Osteocyte (in vitro differentiated cells): ENCODE measurements around the gene ITGA1. TPM values are rescaled to one million over a fixed set of nuclear protein-coding genes. Genes with fewer than 3 reads are reported as not detected.

ENCODE experiments used
- DNase-seq: peaks from one replicate; pipeline ENCODE4 v3.0.0; 2021; ENCODE audit warnings: mixed read lengths; ENCODE audit not compliant: unreplicated experiment; ENCODE audit errors: extremely low spot score
- H3K27ac Mint-ChIP-seq: one replicate; pipeline ENCODE4 v1.8.0; 2021; ENCODE audit warnings: mild to moderate bottlenecking, mixed read lengths; ENCODE audit not compliant: unreplicated experiment
- H3K27me3 Mint-ChIP-seq: one replicate; pipeline ENCODE4 v1.8.0; 2021; ENCODE audit warnings: mixed read lengths; ENCODE audit not compliant: unreplicated experiment
- H3K36me3 Mint-ChIP-seq: one replicate; pipeline ENCODE4 v1.8.0; 2021; ENCODE audit warnings: mixed read lengths; ENCODE audit not compliant: unreplicated experiment
- H3K4me1 Mint-ChIP-seq: one replicate; pipeline ENCODE4 v1.8.0; 2021; ENCODE audit warnings: mixed read lengths; ENCODE audit not compliant: unreplicated experiment
- H3K4me3 Mint-ChIP-seq: one replicate; pipeline ENCODE4 v1.8.0; 2021; ENCODE audit warnings: mild to moderate bottlenecking, moderate library complexity, mixed read lengths; ENCODE audit not compliant: unreplicated experiment
- H3K9me3 Mint-ChIP-seq: one replicate; pipeline ENCODE4 v1.8.0; 2021; ENCODE audit warnings: mixed read lengths; ENCODE audit not compliant: unreplicated experiment
- total RNA-seq: library from RNA; stranded (reverse); gene quantifications from 2 replicates; pipeline ENCODE4 v1.2.1, GENCODE V29; 2021
- TF ChIP-seq, protein P1 (sequence below): fragments of 200-600 bp; sonication (generic); IDR thresholded peaks from 2 replicates; pipeline ENCODE4 v1.5.0; 2021; ENCODE audit warnings: antibody characterized with exemption, mild to moderate bottlenecking, moderate library complexity

The ITGA1 gene
- total RNA-seq, 1 donor from 2014 or later = 150 TPM

- Mint-ChIP-seq H3K9me3 (no peaks in the 10 kb centered on the region), H3K36me3 (peaks cover 18% of the 10 kb centered on the region), H3K4me1 (peaks cover 77% of the 10 kb centered on the region), H3K27ac (peak overlapping the region; percentile 86), H3K27me3 (no peaks in the 10 kb centered on the region), H3K4me3 (peak overlapping the region; percentile 96)
- TF ChIP-seq, protein P1, sequence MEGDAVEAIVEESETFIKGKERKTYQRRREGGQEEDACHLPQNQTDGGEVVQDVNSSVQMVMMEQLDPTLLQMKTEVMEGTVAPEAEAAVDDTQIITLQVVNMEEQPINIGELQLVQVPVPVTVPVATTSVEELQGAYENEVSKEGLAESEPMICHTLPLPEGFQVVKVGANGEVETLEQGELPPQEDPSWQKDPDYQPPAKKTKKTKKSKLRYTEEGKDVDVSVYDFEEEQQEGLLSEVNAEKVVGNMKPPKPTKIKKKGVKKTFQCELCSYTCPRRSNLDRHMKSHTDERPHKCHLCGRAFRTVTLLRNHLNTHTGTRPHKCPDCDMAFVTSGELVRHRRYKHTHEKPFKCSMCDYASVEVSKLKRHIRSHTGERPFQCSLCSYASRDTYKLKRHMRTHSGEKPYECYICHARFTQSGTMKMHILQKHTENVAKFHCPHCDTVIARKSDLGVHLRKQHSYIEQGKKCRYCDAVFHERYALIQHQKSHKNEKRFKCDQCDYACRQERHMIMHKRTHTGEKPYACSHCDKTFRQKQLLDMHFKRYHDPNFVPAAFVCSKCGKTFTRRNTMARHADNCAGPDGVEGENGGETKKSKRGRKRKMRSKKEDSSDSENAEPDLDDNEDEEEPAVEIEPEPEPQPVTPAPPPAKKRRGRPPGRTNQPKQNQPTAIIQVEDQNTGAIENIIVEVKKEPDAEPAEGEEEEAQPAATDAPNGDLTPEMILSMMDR = no peak
- DNase-seq = no peak
Measured at GRCh38 chr5:52791366-52791765, 3.6 kb downstream of the ITGA1 start.

GRCh38 chr5:52794519-52794918 lies 6.8 kb downstream of the ITGA1 start:
- Mint-ChIP-seq H3K27me3 (no peaks in the 10 kb centered on the region), H3K4me1 (peaks cover 89% of the 10 kb centered on the region), H3K27ac (no peak overlapping the region), H3K4me3 (no peak overlapping the region), H3K36me3 (peaks cover 18% of the 10 kb centered on the region), H3K9me3 (no peaks in the 10 kb centered on the region)
- TF ChIP-seq, protein P1 = no peak
- no peak for DNase-seq

- TF ChIP-seq, protein P1 = no peak
- no peak for DNase-seq
- H3K36me3 Mint-ChIP-seq = peaks cover 14% of the 10 kb centered on the region
- H3K9me3 Mint-ChIP-seq = no peaks in the 10 kb centered on the region
- no peaks in the 10 kb centered on the region for H3K27me3 Mint-ChIP-seq
- H3K4me1 Mint-ChIP-seq = peaks cover 80% of the 10 kb centered on the region
- H3K27ac Mint-ChIP-seq = no peak overlapping the region
- no peak overlapping the region for H3K4me3 Mint-ChIP-seq
Measured at GRCh38 chr5:52796031-52796430, 8.3 kb downstream of the ITGA1 start.

GRCh38 chr5:52796516-52797103 lies 8.9 kb downstream of the ITGA1 start:
- H3K27me3 Mint-ChIP-seq = no peaks in the 10 kb centered on the region
- no peak overlapping the region for H3K4me3 Mint-ChIP-seq
- TF ChIP-seq, protein P1 = no peak
- peaks cover 79% of the 10 kb centered on the region for H3K4me1 Mint-ChIP-seq
- H3K36me3 Mint-ChIP-seq = peaks cover 18% of the 10 kb centered on the region
- DNase-seq = no peak
- peak overlapping the region; percentile 97 for H3K27ac Mint-ChIP-seq
- no peaks in the 10 kb centered on the region for H3K9me3 Mint-ChIP-seq

GRCh38 chr5:52798938-52799337 lies 11.2 kb downstream of the ITGA1 start:
- no peaks in the 10 kb centered on the region for H3K9me3 Mint-ChIP-seq
- no peaks in the 10 kb centered on the region for H3K27me3 Mint-ChIP-seq
- peak overlapping the region; percentile 90 for H3K4me3 Mint-ChIP-seq
- TF ChIP-seq, protein P1 = no peak
- peaks cover 16% of the 10 kb centered on the region for H3K36me3 Mint-ChIP-seq
- no peak for DNase-seq
- H3K27ac Mint-ChIP-seq = peak overlapping the region; percentile 97
- H3K4me1 Mint-ChIP-seq = peaks cover 73% of the 10 kb centered on the region
